Gastroesophageal sphincter (tissue), 3 donors: ENCODE results near the gene CHTF8.

ENCODE experiments used
- CTCF ChIP-seq, 4 experiments: fragments of 200-600 bp in 2 of 4; fragments of 450-650 bp in 2 of 4; sonication (generic) in 1 of 4; IDR thresholded peaks; one replicate each; pipeline ENCODE4 v1.5.1; 2017 to 2019; ENCODE audit warnings: antibody characterized with exemption in 4 of 4, mild to moderate bottlenecking in 2 of 4, moderate library complexity in 2 of 4
- POLR2A ChIP-seq, 2 donors: fragments of 450-650 bp; IDR thresholded peaks; one replicate each; pipeline ENCODE4 v1.6.1; 2017; ENCODE audit warnings: antibody characterized with exemption in 2 of 2, mild to moderate bottlenecking in 2 of 2, moderate library complexity in 1 of 2
- POLR2AphosphoS5 ChIP-seq: sonication (generic); formaldehyde crosslinking; IDR thresholded peaks from one replicate; pipeline ENCODE4 v1.6.1; 2017; ENCODE audit warnings: antibody characterized with exemption

GRCh38 chr16:69141936-69142335 lies 9.5 kb upstream of the CHTF8 start:
- no peak for TF ChIP-seq POLR2A (IDR thresholded peaks at IDR 0.05)
- TF ChIP-seq POLR2AphosphoS5: no peak
- no peak for TF ChIP-seq CTCF (IDR thresholded peaks at IDR 0.05)
